GM04504 (cell line): ENCODE results near the gene AZIN2.
"Not testable (repeated sequence)": the region's sequence is repeated elsewhere in the genome, so short reads cannot be mapped to it uniquely, and the experiment has no call there.

Experiments used
- DNase-seq: peaks from one replicate; pipeline ENCODE4 v3.0.0-alpha.2; 2012; ENCODE audit warnings: low read depth

AZIN2 gene

GRCh38 chr1:33080885-33081553 is at the start of gene AZIN2:
Gene AZIN2 (plus strand): TSS chr1:33081153. CDS start chr1:33082250, 1,097 bp downstream.
- peak; percentile 83 for DNase-seq

- DNase-seq, result no peak
Observed at GRCh38 chr1:33031506-33031905, 49.4 kb upstream of the AZIN2 start.

- DNase-seq, result no peak
Observed at GRCh38 chr1:33032126-33032869, 48.7 kb upstream of the AZIN2 start.

- DNase-seq, result no peak
Observed at GRCh38 chr1:33036051-33036525, 44.9 kb upstream of the AZIN2 start.

- peak; percentile 95 for DNase-seq
Observed at GRCh38 chr1:33036526-33037503, 44.1 kb upstream of the AZIN2 start, which contains the start of gene AK2. Gene AK2 (minus strand): TSS chr1:33036883. CDS start chr1:33036828, 55 bp downstream.

GRCh38 chr1:33039840-33040239 is 41.1 kb upstream of the AZIN2 start:
- DNase-seq, result no peak

- no peak for DNase-seq
Observed at GRCh38 chr1:33041026-33041425, 39.9 kb upstream of the AZIN2 start.

- DNase-seq, result no peak
Observed at GRCh38 chr1:33042831-33043230, 38.1 kb upstream of the AZIN2 start.

GRCh38 chr1:33043267-33044092 is 37.5 kb upstream of the AZIN2 start:
- no peak for DNase-seq

GRCh38 chr1:33045246-33045645 is 35.7 kb upstream of the AZIN2 start:
- DNase-seq, result no peak

GRCh38 chr1:33045814-33046213 is 35.1 kb upstream of the AZIN2 start:
- DNase-seq, result no peak

- not testable (repeated sequence) for DNase-seq
Observed at GRCh38 chr1:33046234-33046633, 34.7 kb upstream of the AZIN2 start.

GRCh38 chr1:33047290-33047689 is 33.7 kb upstream of the AZIN2 start:
- no peak for DNase-seq

- DNase-seq, result no peak
Observed at GRCh38 chr1:33047839-33048305, 33.1 kb upstream of the AZIN2 start.

- DNase-seq, result no peak
Observed at GRCh38 chr1:33048426-33048825, 32.5 kb upstream of the AZIN2 start.

GRCh38 chr1:33049371-33049770 is 31.6 kb upstream of the AZIN2 start:
- DNase-seq, result no peak

GRCh38 chr1:33050221-33051076 is 30.5 kb upstream of the AZIN2 start:
- DNase-seq, result peak; percentile 77

- peak; percentile 61 for DNase-seq
Observed at GRCh38 chr1:33055210-33056008, 25.5 kb upstream of the AZIN2 start.

GRCh38 chr1:33056426-33056825 is 24.5 kb upstream of the AZIN2 start:
- DNase-seq, result no peak
